ENCODE results near the gene CXorf49B.
"Not testable (repeated sequence)": the region's sequence is repeated elsewhere in the genome, so short reads cannot be mapped to it uniquely, and the experiment has no call there.

CXorf49B gene

GRCh38 chrX:71767134-71767533 lies 4.0 kb downstream of the CXorf49B start:
- H3K4me2 ChIP-seq (ENCODE audit: low read length); H2AFZ ChIP-seq (ENCODE audit: low read depth, low read length); H3K27ac ChIP-seq (ENCODE audit: low read length); H3K4me3 ChIP-seq (ENCODE audit: low read length); H3K4me1 ChIP-seq (ENCODE audit: low read length); H4K20me1 ChIP-seq (ENCODE audit: insufficient read depth, low read length); H3K9ac ChIP-seq (ENCODE audit: low read length); H3K9me3 ChIP-seq (ENCODE audit: insufficient read depth, low read length); H3K79me2 ChIP-seq (ENCODE audit: low read length); H3K36me3 ChIP-seq (replicated peaks; ENCODE audit: low read depth, low read length); H3K27me3 ChIP-seq (ENCODE audit: low read depth, low read length): not testable (repeated sequence)

- not testable (repeated sequence) for H3K4me2 ChIP-seq (ENCODE audit: low read length); H3K27ac ChIP-seq (ENCODE audit: low read length); H3K4me3 ChIP-seq (ENCODE audit: low read length); H3K4me1 ChIP-seq (ENCODE audit: low read length); H3K9ac ChIP-seq (ENCODE audit: low read length); H2AFZ ChIP-seq (ENCODE audit: low read depth, low read length); H4K20me1 ChIP-seq (ENCODE audit: insufficient read depth, low read length); H3K36me3 ChIP-seq (replicated peaks; ENCODE audit: low read depth, low read length); H3K27me3 ChIP-seq (ENCODE audit: low read depth, low read length); H3K9me3 ChIP-seq (ENCODE audit: insufficient read depth, low read length); H3K79me2 ChIP-seq (ENCODE audit: low read length)
Measured at GRCh38 chrX:71778322-71778721, 15.2 kb downstream of the CXorf49B start.

- H4K20me1 ChIP-seq (ENCODE audit: insufficient read depth, low read length); H3K4me1 ChIP-seq (ENCODE audit: low read length); H3K9ac ChIP-seq (ENCODE audit: low read length); H3K79me2 ChIP-seq (ENCODE audit: low read length); H3K36me3 ChIP-seq (replicated peaks; ENCODE audit: low read depth, low read length); H2AFZ ChIP-seq (ENCODE audit: low read depth, low read length); H3K27ac ChIP-seq (ENCODE audit: low read length); H3K4me3 ChIP-seq (ENCODE audit: low read length); H3K9me3 ChIP-seq (ENCODE audit: insufficient read depth, low read length); H3K27me3 ChIP-seq (ENCODE audit: low read depth, low read length); H3K4me2 ChIP-seq (ENCODE audit: low read length): not testable (repeated sequence)
Measured at GRCh38 chrX:71782225-71782949, 19.2 kb downstream of the CXorf49B start.

GRCh38 chrX:71782950-71783299 lies 19.8 kb downstream of the CXorf49B start:
- not testable (repeated sequence) for H3K4me1 ChIP-seq (ENCODE audit: low read length); H4K20me1 ChIP-seq (ENCODE audit: insufficient read depth, low read length); H2AFZ ChIP-seq (ENCODE audit: low read depth, low read length); H3K27me3 ChIP-seq (ENCODE audit: low read depth, low read length); H3K36me3 ChIP-seq (replicated peaks; ENCODE audit: low read depth, low read length); H3K27ac ChIP-seq (ENCODE audit: low read length); H3K9me3 ChIP-seq (ENCODE audit: insufficient read depth, low read length); H3K4me2 ChIP-seq (ENCODE audit: low read length); H3K79me2 ChIP-seq (ENCODE audit: low read length); H3K9ac ChIP-seq (ENCODE audit: low read length); H3K4me3 ChIP-seq (ENCODE audit: low read length)

GRCh38 chrX:71783569-71784347 lies 20.6 kb downstream of the CXorf49B start:
- not testable (repeated sequence) for H3K9me3 ChIP-seq (ENCODE audit: insufficient read depth, low read length); H3K9ac ChIP-seq (ENCODE audit: low read length); H3K36me3 ChIP-seq (replicated peaks; ENCODE audit: low read depth, low read length); H4K20me1 ChIP-seq (ENCODE audit: insufficient read depth, low read length); H3K4me3 ChIP-seq (ENCODE audit: low read length); H3K4me2 ChIP-seq (ENCODE audit: low read length); H3K27me3 ChIP-seq (ENCODE audit: low read depth, low read length); H3K4me1 ChIP-seq (ENCODE audit: low read length); H2AFZ ChIP-seq (ENCODE audit: low read depth, low read length); H3K79me2 ChIP-seq (ENCODE audit: low read length); H3K27ac ChIP-seq (ENCODE audit: low read length)

GRCh38 chrX:71784348-71784983 lies 21.3 kb downstream of the CXorf49B start:
- not testable (repeated sequence) for H3K27ac ChIP-seq (ENCODE audit: low read length); H2AFZ ChIP-seq (ENCODE audit: low read depth, low read length); H4K20me1 ChIP-seq (ENCODE audit: insufficient read depth, low read length); H3K36me3 ChIP-seq (replicated peaks; ENCODE audit: low read depth, low read length); H3K27me3 ChIP-seq (ENCODE audit: low read depth, low read length); H3K4me3 ChIP-seq (ENCODE audit: low read length); H3K4me1 ChIP-seq (ENCODE audit: low read length); H3K79me2 ChIP-seq (ENCODE audit: low read length); H3K9me3 ChIP-seq (ENCODE audit: insufficient read depth, low read length); H3K9ac ChIP-seq (ENCODE audit: low read length); H3K4me2 ChIP-seq (ENCODE audit: low read length)

GRCh38 chrX:71806450-71806849 lies 43.3 kb downstream of the CXorf49B start:
- H3K4me3 ChIP-seq (ENCODE audit: low read length); H2AFZ ChIP-seq (ENCODE audit: low read depth, low read length); H3K9me3 ChIP-seq (ENCODE audit: insufficient read depth, low read length); H3K27me3 ChIP-seq (ENCODE audit: low read depth, low read length); H4K20me1 ChIP-seq (ENCODE audit: insufficient read depth, low read length); H3K79me2 ChIP-seq (ENCODE audit: low read length); H3K27ac ChIP-seq (ENCODE audit: low read length); H3K4me1 ChIP-seq (ENCODE audit: low read length); H3K4me2 ChIP-seq (ENCODE audit: low read length); H3K36me3 ChIP-seq (replicated peaks; ENCODE audit: low read depth, low read length); H3K9ac ChIP-seq (ENCODE audit: low read length): not testable (repeated sequence)
